ENCODE results near the gene SYNGR3.

DNA sequence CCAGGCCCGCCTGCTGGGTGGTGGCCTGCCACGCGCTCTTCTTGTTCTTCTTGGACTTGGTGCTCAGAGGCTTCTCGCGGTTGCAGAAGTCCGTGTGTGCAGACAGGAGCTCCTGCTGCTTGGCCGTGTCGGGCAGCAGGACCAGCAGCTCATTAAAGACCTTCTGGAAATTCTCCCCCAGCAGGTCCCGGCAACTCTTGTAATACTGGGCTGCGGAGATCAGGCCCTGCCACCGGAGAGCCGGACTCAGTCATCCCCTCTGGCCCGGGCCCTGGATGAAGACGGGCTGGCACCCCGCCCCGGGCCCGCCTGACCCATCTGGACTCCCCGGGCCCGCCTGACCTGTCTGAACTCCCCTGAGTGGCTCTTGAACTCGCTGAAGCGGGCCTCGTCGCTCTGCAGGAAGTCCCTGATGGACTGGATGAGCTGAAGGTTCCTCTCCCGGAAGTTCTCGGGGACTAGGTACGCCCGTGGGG lies 8.6 kb downstream of the SYNGR3 start:
- TF ChIP-seq, protein P1, sequence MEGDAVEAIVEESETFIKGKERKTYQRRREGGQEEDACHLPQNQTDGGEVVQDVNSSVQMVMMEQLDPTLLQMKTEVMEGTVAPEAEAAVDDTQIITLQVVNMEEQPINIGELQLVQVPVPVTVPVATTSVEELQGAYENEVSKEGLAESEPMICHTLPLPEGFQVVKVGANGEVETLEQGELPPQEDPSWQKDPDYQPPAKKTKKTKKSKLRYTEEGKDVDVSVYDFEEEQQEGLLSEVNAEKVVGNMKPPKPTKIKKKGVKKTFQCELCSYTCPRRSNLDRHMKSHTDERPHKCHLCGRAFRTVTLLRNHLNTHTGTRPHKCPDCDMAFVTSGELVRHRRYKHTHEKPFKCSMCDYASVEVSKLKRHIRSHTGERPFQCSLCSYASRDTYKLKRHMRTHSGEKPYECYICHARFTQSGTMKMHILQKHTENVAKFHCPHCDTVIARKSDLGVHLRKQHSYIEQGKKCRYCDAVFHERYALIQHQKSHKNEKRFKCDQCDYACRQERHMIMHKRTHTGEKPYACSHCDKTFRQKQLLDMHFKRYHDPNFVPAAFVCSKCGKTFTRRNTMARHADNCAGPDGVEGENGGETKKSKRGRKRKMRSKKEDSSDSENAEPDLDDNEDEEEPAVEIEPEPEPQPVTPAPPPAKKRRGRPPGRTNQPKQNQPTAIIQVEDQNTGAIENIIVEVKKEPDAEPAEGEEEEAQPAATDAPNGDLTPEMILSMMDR (IDR thresholded peaks at IDR 0.05; ENCODE audit: poor library complexity, severe bottlenecking), result no peak
- TF ChIP-seq, protein P2, sequence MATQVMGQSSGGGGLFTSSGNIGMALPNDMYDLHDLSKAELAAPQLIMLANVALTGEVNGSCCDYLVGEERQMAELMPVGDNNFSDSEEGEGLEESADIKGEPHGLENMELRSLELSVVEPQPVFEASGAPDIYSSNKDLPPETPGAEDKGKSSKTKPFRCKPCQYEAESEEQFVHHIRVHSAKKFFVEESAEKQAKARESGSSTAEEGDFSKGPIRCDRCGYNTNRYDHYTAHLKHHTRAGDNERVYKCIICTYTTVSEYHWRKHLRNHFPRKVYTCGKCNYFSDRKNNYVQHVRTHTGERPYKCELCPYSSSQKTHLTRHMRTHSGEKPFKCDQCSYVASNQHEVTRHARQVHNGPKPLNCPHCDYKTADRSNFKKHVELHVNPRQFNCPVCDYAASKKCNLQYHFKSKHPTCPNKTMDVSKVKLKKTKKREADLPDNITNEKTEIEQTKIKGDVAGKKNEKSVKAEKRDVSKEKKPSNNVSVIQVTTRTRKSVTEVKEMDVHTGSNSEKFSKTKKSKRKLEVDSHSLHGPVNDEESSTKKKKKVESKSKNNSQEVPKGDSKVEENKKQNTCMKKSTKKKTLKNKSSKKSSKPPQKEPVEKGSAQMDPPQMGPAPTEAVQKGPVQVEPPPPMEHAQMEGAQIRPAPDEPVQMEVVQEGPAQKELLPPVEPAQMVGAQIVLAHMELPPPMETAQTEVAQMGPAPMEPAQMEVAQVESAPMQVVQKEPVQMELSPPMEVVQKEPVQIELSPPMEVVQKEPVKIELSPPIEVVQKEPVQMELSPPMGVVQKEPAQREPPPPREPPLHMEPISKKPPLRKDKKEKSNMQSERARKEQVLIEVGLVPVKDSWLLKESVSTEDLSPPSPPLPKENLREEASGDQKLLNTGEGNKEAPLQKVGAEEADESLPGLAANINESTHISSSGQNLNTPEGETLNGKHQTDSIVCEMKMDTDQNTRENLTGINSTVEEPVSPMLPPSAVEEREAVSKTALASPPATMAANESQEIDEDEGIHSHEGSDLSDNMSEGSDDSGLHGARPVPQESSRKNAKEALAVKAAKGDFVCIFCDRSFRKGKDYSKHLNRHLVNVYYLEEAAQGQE (IDR thresholded peaks at IDR 0.05; ENCODE audit: borderline replicate concordance), result no peak
- no peak for TF ChIP-seq TAF1 (IDR thresholded peaks at IDR 0.05; ENCODE audit: low read depth)
- TF ChIP-seq EP300 (conservative IDR thresholded peaks at IDR 0.05; ENCODE audit: poor library complexity, severe bottlenecking), result no peak
- TF ChIP-seq EZH2 (IDR thresholded peaks at IDR 0.05; ENCODE audit: borderline replicate concordance, insufficient read depth, low read length, poor library complexity, severe bottlenecking), result no peak
- TF ChIP-seq POLR2AphosphoS5 (IDR thresholded peaks at IDR 0.05), result no peak
